Measurements from ENCODE around the gene CAMK4. TPM values are rescaled to one million over a fixed set of nuclear protein-coding genes. Genes with fewer than 3 reads are reported as not detected.

CAMK4 gene
- total RNA-seq, 1 experiment from 2014 or later, result not detected

DNA sequence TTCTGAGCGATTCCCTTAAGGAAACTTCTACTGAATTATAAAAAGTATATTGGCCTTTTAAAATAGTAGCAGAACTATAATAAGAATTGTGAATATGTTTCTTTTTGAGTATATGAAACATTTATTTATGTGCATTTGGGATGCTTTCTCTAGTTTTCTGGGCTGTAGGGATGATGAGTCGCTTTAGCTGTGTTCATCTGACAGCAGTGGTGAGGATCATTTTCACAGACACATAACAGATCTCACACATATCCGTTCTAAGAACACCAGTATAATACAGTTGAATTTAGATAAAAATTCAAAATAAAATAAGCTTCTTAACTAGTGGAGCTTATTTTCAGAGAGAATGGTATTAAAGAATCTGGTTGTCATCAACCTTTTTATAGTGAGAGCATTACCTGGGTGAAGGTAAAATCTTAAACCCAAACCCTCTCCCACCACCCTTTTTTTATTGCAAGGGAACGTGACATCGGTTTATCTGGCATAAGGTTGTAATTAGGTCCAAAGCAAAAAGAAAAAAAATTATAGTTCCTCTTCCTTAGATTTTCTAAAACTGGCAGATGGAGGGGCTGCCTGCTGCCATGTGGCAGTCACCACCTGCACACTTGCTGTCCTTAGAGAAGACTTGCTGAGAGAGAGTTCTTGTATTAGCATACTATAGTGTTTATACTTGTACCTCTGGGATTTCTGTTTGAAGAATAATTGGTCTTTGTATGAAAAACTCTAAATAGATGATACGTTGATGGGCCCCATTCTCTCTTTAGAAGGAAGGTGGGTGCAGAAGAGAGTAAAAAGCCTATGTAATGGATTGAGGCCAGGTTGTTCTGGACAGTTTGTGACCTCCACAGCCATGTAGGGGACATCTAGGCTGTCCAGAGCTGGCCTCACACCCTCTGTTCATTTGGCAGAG, 86.8 kb downstream of the CAMK4 start:
- Histone ChIP-seq H3F3A (ENCODE audit: insufficient read depth, low read depth) (no peaks in the 10 kb centered on the region), H3K36me3 (ENCODE audit: low read depth) (no peaks in the 10 kb centered on the region), H4K20me1 (ENCODE audit: insufficient read depth) (no peaks in the 10 kb centered on the region), H3K27ac (no peak overlapping the region), H3K9me3 (ENCODE audit: insufficient read depth, low read depth) (no peaks in the 10 kb centered on the region), H3K4me2 (no peak overlapping the region), H3K79me2 (ENCODE audit: low read depth) (no peaks in the 10 kb centered on the region), H3K9me2 (ENCODE audit: insufficient read depth) (no peaks in the 10 kb centered on the region), H2AFZ (no peak overlapping the region), H3K27me3 (ENCODE audit: insufficient read depth, low read depth) (peaks cover 12% of the 10 kb centered on the region; the same call in 1 of the 2 replicates), H3K4me1 (replicated peaks; ENCODE audit: insufficient read depth) (no peaks in the 10 kb centered on the region), H3K4me3 (no peak overlapping the region)
- no peak for TF ChIP-seq CTCF (conservative IDR thresholded peaks at IDR 0.05)
- TF ChIP-seq EZH2 (IDR thresholded peaks at IDR 0.05; ENCODE audit: low read depth), result no peak
- ChIA-PET POLR2A (ENCODE audit: unreplicated experiment) (no interaction called here), CTCF (no interaction called here)
- intact Hi-C loops (cut with micrococcal nuclease; ENCODE audit: unreplicated experiment), result no loop called here
- no peak for DNase-seq
- BruUV-seq (replicated peaks), result no TSS peak

GRCh38 chr5:111311666-111312065, 87.5 kb downstream of the CAMK4 start:
- Histone ChIP-seq H3K4me2 (no peak overlapping the region), H3K27ac (no peak overlapping the region), H3K27me3 (ENCODE audit: insufficient read depth, low read depth) (peaks cover 12% of the 10 kb centered on the region; the same call in 1 of the 2 replicates), H4K20me1 (ENCODE audit: insufficient read depth) (no peaks in the 10 kb centered on the region), H3K36me3 (ENCODE audit: low read depth) (no peaks in the 10 kb centered on the region), H3K9me2 (ENCODE audit: insufficient read depth) (no peaks in the 10 kb centered on the region), H3K4me3 (no peak overlapping the region), H3K9me3 (ENCODE audit: insufficient read depth, low read depth) (no peaks in the 10 kb centered on the region), H3K4me1 (replicated peaks; ENCODE audit: insufficient read depth) (no peaks in the 10 kb centered on the region), H3K79me2 (ENCODE audit: low read depth) (no peaks in the 10 kb centered on the region), H3F3A (ENCODE audit: insufficient read depth, low read depth) (no peaks in the 10 kb centered on the region), H2AFZ (no peak overlapping the region)
- POLR2A ChIA-PET (ENCODE audit: unreplicated experiment), result no interaction called here
- intact Hi-C loops (cut with micrococcal nuclease; ENCODE audit: unreplicated experiment), result no loop called here
- no peak for TF ChIP-seq EZH2 (IDR thresholded peaks at IDR 0.05; ENCODE audit: low read depth)
- no peak for TF ChIP-seq CTCF (conservative IDR thresholded peaks at IDR 0.05)
- no TSS peak for BruUV-seq (replicated peaks)
- CTCF ChIA-PET, result no interaction called here
- DNase-seq, result no peak

DNA sequence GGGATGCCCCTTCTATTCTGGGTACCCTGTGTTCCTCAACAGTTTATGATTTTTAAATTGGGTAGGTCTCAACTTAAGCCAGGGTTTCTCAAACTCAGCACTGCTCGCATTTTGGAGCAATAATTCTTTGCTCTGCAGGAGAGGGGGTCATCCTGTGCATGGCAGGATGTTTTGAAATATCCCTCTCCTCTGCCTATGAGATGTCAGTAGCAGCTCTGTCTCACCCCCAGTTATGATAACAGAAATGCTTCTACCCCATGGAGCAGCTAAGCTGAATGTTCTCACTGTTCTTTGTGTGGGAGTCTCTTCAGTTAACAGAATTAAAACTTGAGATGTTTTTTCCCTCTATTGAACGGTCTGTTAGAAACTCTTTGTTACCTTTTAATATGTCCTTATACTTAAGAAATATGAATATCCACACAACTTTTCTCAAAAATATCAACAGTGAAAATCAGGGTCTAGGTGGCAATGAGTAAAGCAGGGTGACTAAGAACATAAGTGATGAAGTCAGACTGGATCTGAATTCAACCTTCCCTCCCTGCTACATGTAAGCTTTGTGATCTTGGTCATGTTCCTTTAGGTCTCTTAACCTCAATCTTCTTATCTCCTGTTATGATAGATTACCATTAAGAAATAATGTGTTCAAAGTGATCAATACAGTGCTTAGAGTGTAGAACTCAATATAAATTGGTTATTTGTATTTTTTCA, 89.0 kb downstream of the CAMK4 start:
- Histone ChIP-seq H3K79me2 (ENCODE audit: low read depth) (no peaks in the 10 kb centered on the region), H3K9me2 (ENCODE audit: insufficient read depth) (no peaks in the 10 kb centered on the region), H3F3A (ENCODE audit: insufficient read depth, low read depth) (no peaks in the 10 kb centered on the region), H3K27ac (no peak overlapping the region), H2AFZ (no peak overlapping the region), H3K4me3 (no peak overlapping the region), H4K20me1 (ENCODE audit: insufficient read depth) (no peaks in the 10 kb centered on the region), H3K4me1 (replicated peaks; ENCODE audit: insufficient read depth) (no peaks in the 10 kb centered on the region), H3K9me3 (ENCODE audit: insufficient read depth, low read depth) (no peaks in the 10 kb centered on the region), H3K36me3 (ENCODE audit: low read depth) (no peaks in the 10 kb centered on the region), H3K4me2 (no peak overlapping the region), H3K27me3 (ENCODE audit: insufficient read depth, low read depth) (peaks cover 12% of the 10 kb centered on the region; the same call in 1 of the 2 replicates)
- POLR2A ChIA-PET (ENCODE audit: unreplicated experiment), result no interaction called here
- no peak for DNase-seq
- intact Hi-C loops (cut with micrococcal nuclease; ENCODE audit: unreplicated experiment), result no loop called here
- TF ChIP-seq CTCF (conservative IDR thresholded peaks at IDR 0.05), result no peak
- CTCF ChIA-PET, result no interaction called here
- no TSS peak for BruUV-seq (replicated peaks)

Measured in PC-9 (cell line).